ENCODE data around the gene F2R. TPM values are rescaled to one million over a fixed set of nuclear protein-coding genes. Genes with fewer than 3 reads are reported as not detected.

F2R gene
- total and polyA plus RNA-seq, 2 of the 13 experiments (the other 11 are each of a cell fraction or from before 2014, with no cell fraction given) = 8.3 to 12.3 TPM

DNA sequence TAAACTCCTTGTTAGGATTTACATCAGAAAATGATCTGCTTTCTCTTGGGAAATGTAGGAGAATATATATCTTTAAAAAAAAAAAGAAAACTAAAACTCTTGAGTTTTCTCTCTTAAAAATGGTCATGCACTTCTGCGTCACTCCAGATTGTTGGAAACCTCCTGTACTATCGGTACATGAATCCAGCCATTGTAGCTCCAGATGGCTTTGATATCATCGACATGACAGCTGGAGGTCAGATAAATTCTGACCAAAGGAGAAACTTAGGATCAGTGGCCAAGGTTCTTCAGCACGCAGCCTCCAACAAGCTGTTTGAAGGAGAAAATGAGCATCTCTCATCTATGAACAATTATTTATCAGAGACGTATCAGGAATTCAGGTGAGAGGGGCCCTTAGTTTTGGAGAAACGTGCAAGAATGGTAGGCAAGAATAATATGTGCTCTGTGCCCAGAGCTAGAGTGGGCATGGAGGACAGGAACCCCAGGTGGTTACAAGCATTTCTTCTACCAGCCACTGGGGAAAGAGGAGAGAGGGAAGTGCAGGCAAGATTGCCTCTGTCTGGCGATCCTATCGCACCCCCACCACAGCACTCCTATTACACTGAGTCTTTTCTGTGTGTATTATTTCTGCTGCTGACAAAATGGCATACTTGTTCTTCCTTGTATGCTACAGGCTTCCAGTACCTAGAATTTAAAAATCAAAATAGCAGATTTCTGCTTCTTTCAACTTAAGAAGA lies 41.4 kb upstream of the F2R start:
- H3K27ac ChIP-seq (ENCODE audit: extremely low read length, insufficient read depth, low read length) = no peak overlapping the region
- ATAC-seq = no peak
- no peaks in the 10 kb centered on the region for H3K9me3 ChIP-seq (ENCODE audit: low read length)
- no peaks in the 10 kb centered on the region for H3K79me2 ChIP-seq (ENCODE audit: insufficient read depth, low read length)
- WGBS (ENCODE audit: low lambda C conversion rate) = 96% methylated on average over 8 of the region's 8 CpGs
- peaks cover 24% of the 10 kb centered on the region for H3K4me1 ChIP-seq (ENCODE audit: insufficient read depth, low read length)
- H2AFZ ChIP-seq (ENCODE audit: low read length) = no peak overlapping the region
- no peak for DNase-seq (ENCODE audit: low spot score)
- no peak for FAIRE-seq
- no peak overlapping the region for H3K4me3 ChIP-seq (replicated peaks in 1 of 3; ENCODE audit: insufficient read depth in 1 of 3, low read depth in 2 of 3, low read length in 3 of 3)
- in situ Hi-C loops (cut with HindIII; ENCODE audit: extremely low pct_ligation_motif_present, low pct_unique_long_range_greater_than_20kb) = no loop called here
- ChIA-PET CTCF (ENCODE audit: low intra/inter-chr PET ratio, low total read pairs) (no interaction called here), POLR2A (no interaction called here)
- H3K4me2 ChIP-seq (ENCODE audit: low read depth, low read length) = no peak overlapping the region
- H4K20me1 ChIP-seq (ENCODE audit: insufficient read depth, low read length) = no peaks in the 10 kb centered on the region
- H3K27me3 ChIP-seq (ENCODE audit: control insufficient read depth in 1 of 2, insufficient read depth in 2 of 2, low read length in 2 of 2) = no peaks in the 10 kb centered on the region
- H3K36me3 ChIP-seq (replicated peaks in 1 of 2; ENCODE audit: control insufficient read depth in 1 of 2, insufficient read depth in 2 of 2, low read length in 2 of 2) = peaks cover 7 to 44% of the 10 kb centered on the region in 2 experiments
- H3K9ac ChIP-seq (ENCODE audit: insufficient read depth, low read depth, low read length) = no peak overlapping the region
- no TSS peak for BruUV-seq (replicated peaks)
- intact Hi-C loops (cut with micrococcal nuclease; ENCODE audit: unreplicated experiment) = no loop called here
- TF ChIP-seq SNRNP70 (IDR thresholded peaks at IDR 0.05; ENCODE audit: low read depth, low read length) = no peak
- TF ChIP-seq CC2D1A (CRISPR knock-in tag; IDR thresholded peaks at IDR 0.05) = no peak
- no peak for TF ChIP-seq NR2F6 (IDR thresholded peaks at IDR 0.05)
- no peak for TF ChIP-seq NR2F6 (CRISPR knock-in tag; IDR thresholded peaks at IDR 0.05)

DNA sequence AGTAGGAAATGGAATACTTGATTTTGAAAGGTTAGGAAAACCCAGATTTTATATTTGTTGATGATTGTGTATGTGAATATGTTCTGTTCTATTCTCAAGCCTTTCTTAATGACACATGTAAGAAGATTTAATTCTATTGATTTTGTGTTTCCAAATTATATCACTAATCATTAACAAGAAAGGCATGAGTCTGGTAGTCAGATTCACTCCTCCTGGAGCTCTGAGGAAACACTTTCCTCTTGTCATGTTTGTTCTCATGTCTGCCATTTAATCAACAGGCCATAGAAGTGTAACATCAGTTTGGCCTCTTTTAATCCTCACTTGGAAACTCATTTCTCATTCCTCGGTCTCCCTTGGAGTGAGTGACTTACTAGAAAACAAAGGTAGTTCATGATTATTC lies 40.6 kb upstream of the F2R start:
- POLR2A ChIA-PET = no interaction called here
- 100% methylated on average over 1 of the region's 1 CpG for WGBS (ENCODE audit: low lambda C conversion rate)

More for the DNA sequence above, 40.6 kb upstream of the F2R start:
- Histone ChIP-seq H2AFZ (ENCODE audit: low read length) (no peak overlapping the region), H3K79me2 (ENCODE audit: insufficient read depth, low read length) (no peaks in the 10 kb centered on the region), H3K4me3 (replicated peaks in 1 of 3; ENCODE audit: insufficient read depth in 1 of 3, low read depth in 2 of 3, low read length in 3 of 3) (no peak overlapping the region), H4K20me1 (ENCODE audit: insufficient read depth, low read length) (no peaks in the 10 kb centered on the region), H3K4me2 (ENCODE audit: low read depth, low read length) (no peak overlapping the region), H3K4me1 (ENCODE audit: insufficient read depth, low read length) (peaks cover 24% of the 10 kb centered on the region), H3K9ac (ENCODE audit: insufficient read depth, low read depth, low read length) (no peak overlapping the region), H3K27me3 (ENCODE audit: control insufficient read depth in 1 of 2, insufficient read depth in 2 of 2, low read length in 2 of 2) (no peaks in the 10 kb centered on the region), H3K36me3 (replicated peaks in 1 of 2; ENCODE audit: control insufficient read depth in 1 of 2, insufficient read depth in 2 of 2, low read length in 2 of 2) (peaks cover 7 to 39% of the 10 kb centered on the region in 2 experiments), H3K9me3 (ENCODE audit: low read length) (no peaks in the 10 kb centered on the region), H3K27ac (ENCODE audit: extremely low read length, insufficient read depth, low read length) (no peak overlapping the region)
- intact Hi-C loops (cut with micrococcal nuclease; ENCODE audit: unreplicated experiment) (no loop called here), in situ Hi-C loops (cut with HindIII; ENCODE audit: extremely low pct_ligation_motif_present, low pct_unique_long_range_greater_than_20kb) (no loop called here)
- no TSS peak for BruUV-seq (replicated peaks)
- DNase-seq (ENCODE audit: low spot score) = no peak
- ATAC-seq = no peak
- CTCF ChIA-PET (ENCODE audit: low intra/inter-chr PET ratio, low total read pairs) = no interaction called here
- FAIRE-seq = no peak
- TF ChIP-seq SRSF4 (IDR thresholded peaks at IDR 0.05; ENCODE audit: low read depth, low read length, poor library complexity, severe bottlenecking) = no peak
- no peak for TF ChIP-seq ZNF230 (CRISPR knock-in tag; IDR thresholded peaks at IDR 0.05)
- TF ChIP-seq STAT5B (CRISPR knock-in tag; IDR thresholded peaks at IDR 0.05) = no peak
- TF ChIP-seq HOXA5 (CRISPR knock-in tag; IDR thresholded peaks at IDR 0.05) = no peak
- TF ChIP-seq, protein P1, sequence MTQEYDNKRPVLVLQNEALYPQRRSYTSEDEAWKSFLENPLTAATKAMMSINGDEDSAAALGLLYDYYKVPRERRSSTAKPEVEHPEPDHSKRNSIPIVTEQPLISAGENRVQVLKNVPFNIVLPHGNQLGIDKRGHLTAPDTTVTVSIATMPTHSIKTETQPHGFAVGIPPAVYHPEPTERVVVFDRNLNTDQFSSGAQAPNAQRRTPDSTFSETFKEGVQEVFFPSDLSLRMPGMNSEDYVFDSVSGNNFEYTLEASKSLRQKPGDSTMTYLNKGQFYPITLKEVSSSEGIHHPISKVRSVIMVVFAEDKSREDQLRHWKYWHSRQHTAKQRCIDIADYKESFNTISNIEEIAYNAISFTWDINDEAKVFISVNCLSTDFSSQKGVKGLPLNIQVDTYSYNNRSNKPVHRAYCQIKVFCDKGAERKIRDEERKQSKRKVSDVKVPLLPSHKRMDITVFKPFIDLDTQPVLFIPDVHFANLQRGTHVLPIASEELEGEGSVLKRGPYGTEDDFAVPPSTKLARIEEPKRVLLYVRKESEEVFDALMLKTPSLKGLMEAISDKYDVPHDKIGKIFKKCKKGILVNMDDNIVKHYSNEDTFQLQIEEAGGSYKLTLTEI (CRISPR knock-in tag; conservative IDR thresholded peaks at IDR 0.05) = no peak
- TF ChIP-seq, protein P2, sequence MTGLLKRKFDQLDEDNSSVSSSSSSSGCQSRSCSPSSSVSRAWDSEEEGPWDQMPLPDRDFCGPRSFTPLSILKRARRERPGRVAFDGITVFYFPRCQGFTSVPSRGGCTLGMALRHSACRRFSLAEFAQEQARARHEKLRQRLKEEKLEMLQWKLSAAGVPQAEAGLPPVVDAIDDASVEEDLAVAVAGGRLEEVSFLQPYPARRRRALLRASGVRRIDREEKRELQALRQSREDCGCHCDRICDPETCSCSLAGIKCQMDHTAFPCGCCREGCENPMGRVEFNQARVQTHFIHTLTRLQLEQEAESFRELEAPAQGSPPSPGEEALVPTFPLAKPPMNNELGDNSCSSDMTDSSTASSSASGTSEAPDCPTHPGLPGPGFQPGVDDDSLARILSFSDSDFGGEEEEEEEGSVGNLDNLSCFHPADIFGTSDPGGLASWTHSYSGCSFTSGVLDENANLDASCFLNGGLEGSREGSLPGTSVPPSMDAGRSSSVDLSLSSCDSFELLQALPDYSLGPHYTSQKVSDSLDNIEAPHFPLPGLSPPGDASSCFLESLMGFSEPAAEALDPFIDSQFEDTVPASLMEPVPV (CRISPR knock-in tag; IDR thresholded peaks at IDR 0.05) = no peak
